GM12878 (cell line): ENCODE measurements around the gene ITPR2. TPM values are rescaled to one million over a fixed set of nuclear protein-coding genes. Genes with fewer than 3 reads are reported as not detected.
A peak's percentile ranks its signal among the peaks of the same experiment; 100 is the strongest.

Experiments
- ATAC-seq: fragments of 200-7000 bp; cut with Tn5 transposase; 3 replicates; pipeline ENCODE4 v1.9.1; 2020; ENCODE audit warnings: mild to moderate bottlenecking, moderate library complexity
- BruUV-seq: library from RNA; stranded (reverse); fragments of 400-500 nt; replicated peaks from 2 replicates; lab custom pipeline; 2021; lab: Mats Ljungman, UMichigan
- CTCF ChIA-PET: fragments of 300-600 bp; sonication (Branson Sonifier 250); formaldehyde crosslinking; extraction: SDS; loops from one replicate; lab custom pipeline; 2021; ENCODE audit warnings: inconsistent platforms; lab: Yijun Ruan, JAX
- POLR2A ChIA-PET: fragments of 350-600 bp; formaldehyde crosslinking; extraction: SDS; loops from one replicate; lab custom pipeline; 2021; ENCODE audit warnings: inconsistent platforms; lab: Charles Lee
- RAD21 ChIA-PET: fragments of 300-600 bp; sonication (Branson Sonifier 250); formaldehyde crosslinking; loops from one replicate; lab custom pipeline; 2023; ENCODE audit warnings: antibody characterized with exemption; ENCODE audit not compliant: unreplicated experiment; lab: Charles Lee
- SMC1A ChIA-PET: fragments of 300-600 bp; sonication (Branson Sonifier 250); formaldehyde crosslinking; loops from one replicate; lab custom pipeline; 2023; ENCODE audit not compliant: unreplicated experiment, uncharacterized antibody; lab: Charles Lee
- DNase-seq: peaks from one replicate; pipeline ENCODE4 v3.0.0-alpha.2; 2011; ENCODE audit warnings: low read depth, low spot score
- FAIRE-seq: peaks from 3 replicates; lab custom pipeline; 2011; peaks lifted over from hg19 to GRCh38; lab: Jason Lieb, UNC
- H2AFZ ChIP-seq: 2 replicates; pipeline ENCODE4 v1.6.0; 2011; ENCODE audit warnings: low read depth, low read length, control low read depth; ENCODE audit not compliant: control insufficient read depth
- H3K27ac ChIP-seq: 2 replicates; pipeline ENCODE4 v1.5.1; 2011; ENCODE audit warnings: control low read depth; ENCODE audit not compliant: control insufficient read depth, insufficient read depth
- H3K27me3 ChIP-seq, 2 experiments: replicated peaks in 1 of 2; 2 replicates each; pipeline versions ENCODE4 v1.6.0 to v1.6.1; 2011; ENCODE audit warnings: low read length in 1 of 2; ENCODE audit not compliant: control insufficient read depth in 2 of 2, insufficient read depth in 2 of 2
- H3K36me3 ChIP-seq, 2 experiments: 2 replicates each; pipeline ENCODE4 v1.5.1; 2011; ENCODE audit warnings: low read length in 1 of 2; ENCODE audit not compliant: control insufficient read depth in 2 of 2, insufficient read depth in 2 of 2
- H3K4me1 ChIP-seq: 2 replicates; pipeline ENCODE4 v1.6.1; 2011; ENCODE audit warnings: mild to moderate bottlenecking, low read length, moderate library complexity, mixed read lengths; ENCODE audit not compliant: control insufficient read depth, insufficient read depth
- H3K4me2 ChIP-seq: 2 replicates; pipeline ENCODE4 v1.6.0; 2011; ENCODE audit warnings: control low read depth; ENCODE audit not compliant: control insufficient read depth, insufficient read depth
- H3K4me3 ChIP-seq: fragments of 200-600 bp; sonication (generic); 2 replicates; pipeline ENCODE4 v1.5.1; 2016
- H3K79me2 ChIP-seq: 2 replicates; pipeline ENCODE4 v1.6.0; 2011; ENCODE audit warnings: low read length; ENCODE audit not compliant: control insufficient read depth, insufficient read depth
- H3K9ac ChIP-seq: 2 replicates; pipeline ENCODE4 v1.8.0; 2011; ENCODE audit warnings: low read length, control low read depth, mixed read lengths; ENCODE audit not compliant: control insufficient read depth, insufficient read depth
- H3K9me3 ChIP-seq: replicated peaks from 3 replicates; pipeline ENCODE4 v1.5.1; 2011; ENCODE audit warnings: mild to moderate bottlenecking, low read length; ENCODE audit not compliant: control insufficient read depth, insufficient read depth
- H4K20me1 ChIP-seq: 2 replicates; pipeline ENCODE4 v1.6.0; 2011; ENCODE audit not compliant: control insufficient read depth, insufficient read depth
- ATF2 ChIP-seq: IDR thresholded peaks from 2 replicates; pipeline ENCODE4 v1.6.1; 2012; ENCODE audit warnings: low read length, inconsistent platforms
- ATF3 ChIP-seq: IDR thresholded peaks from 2 replicates; pipeline ENCODE4 v1.6.1; 2011; ENCODE audit warnings: low read depth, mild to moderate bottlenecking, low read length, moderate library complexity, borderline replicate concordance; ENCODE audit errors: extremely low read depth
- EED ChIP-seq: sonication (generic); IDR thresholded peaks from 2 replicates; pipeline ENCODE4 v1.6.1; 2016; ENCODE audit warnings: antibody characterized with exemption, low read depth
- GABPA ChIP-seq: IDR thresholded peaks from 2 replicates; pipeline ENCODE4 v1.6.1; 2014; ENCODE audit warnings: antibody characterized with exemption, low read depth, mild to moderate bottlenecking, inconsistent platforms
- IKZF1 ChIP-seq: fragments of 450-650 bp; conservative IDR thresholded peaks from 2 replicates; pipeline ENCODE4 v1.6.1; 2017; ENCODE audit warnings: antibody characterized with exemption, mild to moderate bottlenecking
- RELA ChIP-seq: fragments of 450-650 bp; IDR thresholded peaks from 2 replicates; pipeline ENCODE4 v1.8.0; 2014; ENCODE audit warnings: borderline replicate concordance; ENCODE audit not compliant: partially characterized antibody
- TCF3 ChIP-seq: IDR thresholded peaks from 2 replicates; pipeline ENCODE4 v1.6.1; 2012; ENCODE audit warnings: low read depth, mild to moderate bottlenecking, low read length, borderline replicate concordance; ENCODE audit not compliant: insufficient read depth
- WGBS: methylation state at CpG from one replicate; pipeline ENCODE4 v1.1.6; 2016; ENCODE audit warnings: low lambda C conversion rate; ENCODE audit not compliant: insufficient replicate concordance, insufficient coverage; ENCODE audit errors: missing lambda C conversion rate; 5-methylcytosine and 5-hydroxymethylcytosine counted together
- in situ Hi-C: fragments of 300-500 bp; cut with MboI; formaldehyde crosslinking; loops from 9 replicates; pipeline ENCODE4 v1.14.3; 2018; ENCODE audit warnings: mixed read lengths
- intact Hi-C: fragments of 100-400 bp; cut with micrococcal nuclease; formaldehyde crosslinking; loops from one replicate; pipeline ENCODE4 v1.14.2; 2022; ENCODE audit not compliant: unreplicated experiment
- polyA plus RNA-seq, 11 experiments: library from polyadenylated mRNA; depleted of rRNA in 4 of 11; unstranded in 6 of 11; stranded (reverse) in 5 of 11; fragments of >200 nt; fragmentation: Nextera tagmentation in 4 of 11; fragmentation: Illumina TruSeq in 1 of 11; extraction: Ambion mirVana in 4 of 11; extraction: Trizol in 1 of 11; gene quantifications; 1 replicate in 1 of 11; 2 replicates in 10 of 11; pipeline versions ENCODE4 v1.2.1 to v1.2.3, GENCODE V29; 2011 to 2016; ENCODE audit warnings: inconsistent platforms in 2 of 11, missing spikeins in 2 of 11, low read depth in 1 of 11
- total RNA-seq, 4 experiments: library from RNA; depleted of rRNA in 3 of 4; stranded (reverse); fragments of >200 nt in 3 of 4; fragmentation: Illumina TruSeq in 1 of 4; extraction: Trizol in 1 of 4; gene quantifications; 2 replicates each; pipeline versions ENCODE4 v1.2.1 to v1.2.3, GENCODE V29; 2013 to 2021

The ITPR2 gene
- total and polyA plus RNA-seq, 10 of the 15 experiments (the other 5 are each of a cell fraction or from before 2014, with no cell fraction given): 7.5 to 76.2 (median 47.1) TPM

GRCh38 chr12:26732005-26732908 lies 100.7 kb downstream of the ITPR2 start (continued):
- peak; percentile 35; the same call in 1 of the 2 replicates for TF ChIP-seq GABPA
- TF ChIP-seq TCF3: no peak
- TF ChIP-seq ATF3: no peak

GRCh38 chr12:26730481-26731350 lies 102.3 kb downstream of the ITPR2 start:
- H3K9me3 ChIP-seq: peaks cover 9% of the 10 kb centered on the region; the same call in 2 of the 3 replicates
- no peak overlapping the region for H3K4me3 ChIP-seq
- no peaks in the 10 kb centered on the region for H4K20me1 ChIP-seq
- in situ Hi-C loops: no loop called here
- H3K27ac ChIP-seq: peak overlapping the region; percentile 97
- FAIRE-seq (no peak), DNase-seq (no peak), ATAC-seq (no peak)
- H3K4me2 ChIP-seq: peak overlapping the region; percentile 46; the same call in 1 of the 2 replicates
- H2AFZ ChIP-seq: no peak overlapping the region
- POLR2A ChIA-PET: interaction anchor here (0.7 to 4.0 kb wide), 13 partner anchors 8 to 155 kb away, joined by 3 to 17 read pairs (median 5); no protein-coding TSS in a partner anchor
- no TSS peak for BruUV-seq
- H3K36me3 ChIP-seq: no peaks in the 10 kb centered on the region; a peak in 1 of 4 replicates
- peaks cover 59% of the 10 kb centered on the region for H3K79me2 ChIP-seq
- WGBS: 76% methylated on average over 7 of the region's 7 CpGs
- intact Hi-C loops: loop anchor here (5.0 kb wide), 1 partner anchor 282 kb away; the partner anchor contains the start of gene TM7SF3
- peaks cover 66% of the 10 kb centered on the region for H3K4me1 ChIP-seq
- RAD21 ChIA-PET: interaction anchor here (0.9 to 5.0 kb wide), 17 partner anchors 10 to 568 kb away, joined by 3 to 46 read pairs (median 4); partner anchors contain the start of gene ITPR2
- H3K9ac ChIP-seq: peak overlapping the region; percentile 41
- no peaks in the 10 kb centered on the region for H3K27me3 ChIP-seq
- CTCF ChIA-PET: interaction anchor here (0.8 to 4.4 kb wide), 17 partner anchors 9 to 155 kb away, joined by 3 to 23 read pairs (median 4); partner anchors contain the start of gene ITPR2
- TF ChIP-seq EED: 0 out of 2 replicates have a peak, but pooled peaks have one; percentile 18
- TF ChIP-seq RELA: no peak
- TF ChIP-seq IKZF1: 0 out of 2 replicates have a peak, but pooled peaks have one; percentile 9
- peak; percentile 43; the same call in 1 of the 2 replicates for TF ChIP-seq ATF2
- SMC1A ChIA-PET: interaction anchor here (0.9 to 5.4 kb wide), 20 partner anchors 7 to 280 kb away, joined by 3 to 96 read pairs (median 7); partner anchors contain the start of gene ITPR2
